Germinal center (tissue), 1 donor: ENCODE measurements around the gene ITGA3.

Experiments used
- DNase-seq: peaks from one replicate; pipeline ENCODE4 v3.0.0; 2012; ENCODE audit warnings: mixed read lengths, low spot score

The ITGA3 gene

GRCh38 chr17:50072130-50072529 is 16.2 kb downstream of the ITGA3 start:
- no peak for DNase-seq

GRCh38 chr17:50072925-50073324 is 17.0 kb downstream of the ITGA3 start:
- DNase-seq: no peak

- DNase-seq: no peak
These were observed 18.3 kb downstream of the ITGA3 start for GRCh38 chr17:50074227-50074626.

- no peak for DNase-seq
These were observed 19.6 kb downstream of the ITGA3 start for GRCh38 chr17:50075446-50076032.

- no peak for DNase-seq
These were observed 20.3 kb downstream of the ITGA3 start for GRCh38 chr17:50076221-50076590.

GRCh38 chr17:50076591-50077235 is 20.8 kb downstream of the ITGA3 start:
- no peak for DNase-seq

GRCh38 chr17:50078430-50078829 is 22.5 kb downstream of the ITGA3 start:
- DNase-seq: no peak

GRCh38 chr17:50079334-50080095 is 23.6 kb downstream of the ITGA3 start:
- peak; percentile 78 for DNase-seq

- no peak for DNase-seq
These were observed 24.2 kb downstream of the ITGA3 start for GRCh38 chr17:50080096-50080480.

GRCh38 chr17:50080827-50081226 is 24.9 kb downstream of the ITGA3 start:
- no peak for DNase-seq

GRCh38 chr17:50081757-50082156 is 25.8 kb downstream of the ITGA3 start:
- DNase-seq: no peak

GRCh38 chr17:50087246-50087911 is 31.5 kb downstream of the ITGA3 start:
- DNase-seq: peak; percentile 83

- DNase-seq: no peak
These were observed 32.0 kb downstream of the ITGA3 start for GRCh38 chr17:50087912-50088405.

GRCh38 chr17:50088952-50089825 is 33.3 kb downstream of the ITGA3 start:
- no peak for DNase-seq

GRCh38 chr17:50090071-50090470 is 34.2 kb downstream of the ITGA3 start:
- DNase-seq: no peak

- DNase-seq: no peak
These were observed 35.3 kb downstream of the ITGA3 start for GRCh38 chr17:50090971-50091917.

- no peak for DNase-seq
These were observed 36.0 kb downstream of the ITGA3 start for GRCh38 chr17:50091918-50092285.

GRCh38 chr17:50093246-50093645 is 37.3 kb downstream of the ITGA3 start:
- no peak for DNase-seq

- DNase-seq: no peak
These were observed 37.9 kb downstream of the ITGA3 start for GRCh38 chr17:50093807-50094206.

GRCh38 chr17:50094243-50094752 is 38.4 kb downstream of the ITGA3 start:
- DNase-seq: peak; percentile 83
